Endodermal cell (in vitro differentiated cells): ENCODE measurements around the gene ALPL. TPM values are rescaled to one million over a fixed set of nuclear protein-coding genes. Genes with fewer than 3 reads are reported as not detected.

Experiments
- DNase-seq: peaks from one replicate; pipeline ENCODE4 v3.0.0-alpha.2; 2017
- H3K27ac ChIP-seq: 2 replicates; pipeline ENCODE4 v1.5.1; 2013; ENCODE audit warnings: mild to moderate bottlenecking, low read depth, low read length, moderate library complexity
- H3K27me3 ChIP-seq: 2 replicates; pipeline ENCODE4 v1.6.1; 2013; ENCODE audit warnings: mild to moderate bottlenecking, low read length, moderate library complexity; ENCODE audit not compliant: insufficient read depth, control insufficient read depth, poor library complexity, severe bottlenecking
- H3K36me3 ChIP-seq: 2 replicates; pipeline ENCODE4 v1.7.0; 2013; ENCODE audit warnings: mild to moderate bottlenecking, low read length, moderate library complexity; ENCODE audit not compliant: control insufficient read depth, insufficient read depth
- H3K4me1 ChIP-seq: one replicate; pipeline ENCODE4 v1.7.0; 2013; ENCODE audit warnings: low read length; ENCODE audit not compliant: control insufficient read depth, insufficient read depth
- H3K4me3 ChIP-seq: 2 replicates; pipeline ENCODE4 v1.5.1; 2013; ENCODE audit warnings: mild to moderate bottlenecking, low read length, moderate library complexity
- H3K9ac ChIP-seq: 2 replicates; pipeline ENCODE4 v1.6.1; 2013; ENCODE audit warnings: mild to moderate bottlenecking, low read length, moderate library complexity; ENCODE audit not compliant: poor library complexity, severe bottlenecking; ENCODE audit errors: extremely low read depth
- H3K9me3 ChIP-seq: 2 replicates; pipeline ENCODE4 v1.6.1; 2013; ENCODE audit warnings: mild to moderate bottlenecking, low read length, moderate library complexity; ENCODE audit not compliant: control insufficient read depth
- H3K27ac Mint-ChIP-seq: 2 replicates; pipeline ENCODE4 v1.8.0; 2020; ENCODE audit warnings: mixed read lengths
- H3K27me3 Mint-ChIP-seq: 2 replicates; pipeline ENCODE4 v1.8.0; 2021; ENCODE audit warnings: mild to moderate bottlenecking, mixed read lengths; ENCODE audit not compliant: insufficient read depth
- H3K36me3 Mint-ChIP-seq: 2 replicates; pipeline ENCODE4 v1.8.0; 2020; ENCODE audit warnings: low read depth, mixed read lengths
- H3K4me1 Mint-ChIP-seq: 2 replicates; pipeline ENCODE4 v1.8.0; 2020; ENCODE audit warnings: mixed read lengths
- H3K4me3 Mint-ChIP-seq: 2 replicates; pipeline ENCODE4 v1.8.0; 2020; ENCODE audit warnings: mild to moderate bottlenecking, moderate library complexity, mixed read lengths
- H3K9me3 Mint-ChIP-seq: 2 replicates; pipeline ENCODE4 v1.8.0; 2020; ENCODE audit warnings: mild to moderate bottlenecking, mixed read lengths
- CTCF ChIP-seq: fragments of 200-600 bp; sonication (generic); conservative IDR thresholded peaks from 2 replicates; pipeline ENCODE4 v1.5.0; 2021; ENCODE audit warnings: antibody characterized with exemption, mild to moderate bottlenecking
- WGBS, 2 experiments: methylation state at CpG; one replicate each; pipeline versions ENCODE4 v1.1.5 to v1.1.7; 2013; ENCODE audit warnings: missing lambda C conversion rate in 2 of 2, mixed read lengths in 1 of 2; ENCODE audit not compliant: insufficient coverage in 1 of 2, insufficient read length in 1 of 2; 5-methylcytosine and 5-hydroxymethylcytosine counted together
- total RNA-seq, 2 donors: library from RNA; stranded (reverse); fragmentation: NEBNext Ultra II Directional in 1 of 2; extraction: Animal tissue kit (Norgen Biotek cat#: 25700) in 1 of 2; gene quantifications; 2 replicates in 1 of 2; 3 replicates in 1 of 2; pipeline ENCODE4 v1.2.1, GENCODE V29; 2021

ALPL gene
- total RNA-seq, 2 donors from 2014 or later, result 94.8 to 117 TPM

DNA sequence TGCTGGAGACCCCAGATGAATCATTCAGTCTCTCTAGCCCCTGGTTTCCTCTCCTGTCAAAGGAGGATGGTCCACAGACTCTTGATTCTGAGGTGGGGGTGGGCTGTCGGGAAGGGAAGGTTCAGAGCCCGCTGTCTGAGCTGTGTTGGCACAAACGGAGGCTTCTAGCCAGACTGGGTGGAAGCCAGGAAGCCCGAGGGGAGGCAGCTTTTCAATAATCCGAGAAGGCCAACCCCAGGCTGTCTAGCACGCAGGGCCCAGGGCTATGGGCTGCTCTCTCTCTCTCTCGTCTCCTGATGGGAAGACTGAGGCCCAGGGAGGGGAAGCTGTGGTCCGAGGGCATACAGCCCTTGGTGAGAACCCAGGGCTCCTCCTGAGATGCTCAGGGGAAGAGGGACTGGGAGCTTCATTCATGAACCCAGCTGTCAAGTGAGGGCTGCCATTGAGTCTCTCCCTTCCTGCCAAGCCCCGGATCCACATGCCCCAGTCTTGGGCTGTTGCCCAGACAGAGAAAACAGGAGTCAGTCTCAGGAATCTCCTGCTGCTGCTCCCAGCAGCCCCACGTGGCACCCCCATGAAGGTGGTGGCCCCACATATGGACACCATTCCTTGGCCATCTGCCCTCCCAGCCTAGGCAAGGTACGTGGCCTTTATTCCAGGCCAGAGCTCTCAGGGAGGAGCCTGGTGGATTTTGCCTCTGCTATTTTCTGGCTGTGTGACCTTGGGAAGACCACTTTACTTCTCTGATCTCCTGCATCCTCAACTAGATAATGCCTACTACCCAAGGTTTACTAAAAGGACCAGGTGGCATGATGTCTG is 115.6 kb downstream of the ALPL start:
- H3K27ac Mint-ChIP-seq, result no peak overlapping the region
- H3K36me3 Mint-ChIP-seq, result no peaks in the 10 kb centered on the region
- no peak for TF ChIP-seq CTCF
- no peaks in the 10 kb centered on the region for H3K9me3 ChIP-seq
- H3K27me3 Mint-ChIP-seq, result peaks cover 10% of the 10 kb centered on the region
- H3K4me3 Mint-ChIP-seq, result no peak overlapping the region
- WGBS, 2 experiments, result 86 to 92% methylated on average over 6 to 11 of the region's 11 CpGs
- no peak for DNase-seq
- peaks cover 3% of the 10 kb centered on the region for H3K4me1 ChIP-seq
- peaks cover 15% of the 10 kb centered on the region for H3K4me1 Mint-ChIP-seq
- H3K9me3 Mint-ChIP-seq, result no peaks in the 10 kb centered on the region
- H3K36me3 ChIP-seq, result no peaks in the 10 kb centered on the region
- no peaks in the 10 kb centered on the region for H3K27me3 ChIP-seq
- no peak overlapping the region for H3K27ac ChIP-seq
- no peak overlapping the region for H3K4me3 ChIP-seq
- no peak overlapping the region for H3K9ac ChIP-seq

- Histone ChIP-seq H3K27me3 (no peaks in the 10 kb centered on the region), H3K9me3 (no peaks in the 10 kb centered on the region), H3K4me3 (no peak overlapping the region), H3K36me3 (no peaks in the 10 kb centered on the region), H3K9ac (no peak overlapping the region), H3K27ac (no peak overlapping the region), H3K4me1 (no peaks in the 10 kb centered on the region)
- 86 to 87% methylated on average over 11 to 13 of the region's 13 CpGs for WGBS, 2 experiments
- Mint-ChIP-seq H3K27ac (no peak overlapping the region), H3K27me3 (peaks cover 8% of the 10 kb centered on the region), H3K36me3 (no peaks in the 10 kb centered on the region), H3K4me3 (no peak overlapping the region), H3K9me3 (no peaks in the 10 kb centered on the region), H3K4me1 (peaks cover 14% of the 10 kb centered on the region)
- DNase-seq, result no peak
- TF ChIP-seq CTCF, result no peak
These were observed 116.4 kb downstream of the ALPL start for GRCh38 chr1:21625390-21626190.

DNA sequence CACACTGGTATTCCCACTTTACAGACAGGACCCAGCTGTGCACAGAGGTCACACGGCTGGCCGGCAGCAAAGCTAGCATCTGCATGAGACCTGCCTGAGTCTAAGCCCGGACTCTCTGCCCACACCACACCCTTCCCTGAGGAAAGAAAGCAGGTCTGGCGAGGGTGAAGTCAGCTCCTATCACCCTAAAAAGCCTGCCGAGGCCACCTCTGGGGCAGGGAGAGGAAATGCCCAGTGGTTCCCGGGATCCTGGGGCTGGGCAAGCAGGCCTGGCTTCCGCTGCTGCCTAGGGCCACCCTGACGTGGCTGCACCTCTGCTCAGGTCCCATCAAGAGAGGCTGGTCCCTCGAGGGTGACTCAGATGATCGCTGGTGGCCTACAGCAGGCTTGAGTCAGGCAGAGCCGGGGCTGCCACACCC is 117.7 kb downstream of the ALPL start:
- Histone ChIP-seq H3K27me3 (no peaks in the 10 kb centered on the region), H3K36me3 (no peaks in the 10 kb centered on the region), H3K27ac (no peak overlapping the region), H3K9ac (no peak overlapping the region), H3K4me3 (no peak overlapping the region), H3K4me1 (no peaks in the 10 kb centered on the region), H3K9me3 (no peaks in the 10 kb centered on the region)
- Mint-ChIP-seq H3K4me3 (no peak overlapping the region), H3K9me3 (no peaks in the 10 kb centered on the region), H3K27me3 (no peaks in the 10 kb centered on the region), H3K4me1 (peaks cover 20% of the 10 kb centered on the region), H3K36me3 (no peaks in the 10 kb centered on the region), H3K27ac (no peak overlapping the region)
- DNase-seq, result no peak
- WGBS, 2 experiments, result 93 to 96% methylated on average over 7 to 11 of the region's 11 CpGs
- TF ChIP-seq CTCF, result no peak

Other genes with a start within 250 kb of the ALPL start
- gene ECE1, start 219.0 kb upstream of the ALPL start, total RNA-seq, result 10 to 100 TPM; 47.8 to 57.9 TPM
- 10 to 100 TPM; 15.5 to 22.1 TPM for gene NBPF3, start 69.3 kb upstream of the ALPL start, total RNA-seq
- 1 to 10 TPM; 8.0 to 8.2 TPM for gene RAP1GAP, start 159.9 kb downstream of the ALPL start, total RNA-seq